Endothelial cell of hepatic sinusoid (primary cell): Measurements from ENCODE around the gene HMGB1.

Source experiments
- in situ Hi-C: cut with HindIII; loops from 2 replicates; pipeline ENCODE4 v1.10.0; 2017; ENCODE audit warnings: low sequenced_read_pairs

The HMGB1 gene

GRCh38 chr13:30406779-30407416 is 58.8 kb downstream of the HMGB1 start:
- in situ Hi-C loops: no loop called here
